Adipose tissue (tissue), 3 donors: ENCODE results near the gene CPSF2. TPM values are rescaled to one million over a fixed set of nuclear protein-coding genes. Genes with fewer than 3 reads are reported as not detected.
"Not testable (repeated sequence)": the region's sequence is repeated elsewhere in the genome, so short reads cannot be mapped to it uniquely, and the experiment has no call there.

Experiments used
- H3K27ac ChIP-seq: one replicate; pipeline ENCODE4 v1.5.1; 2013; ENCODE audit warnings: low read depth, low read length
- WGBS, 3 donors: extraction: QIAGEN DNeasy Blood & Tissue Kit; methylation state at CpG; one replicate each; pipeline ENCODE4 v1.1.7; 2013; 5-methylcytosine and 5-hydroxymethylcytosine counted together
- polyA plus RNA-seq, 3 donors: library from polyadenylated mRNA; stranded (reverse); fragments of 200-250 nt; gene quantifications; one replicate each; pipeline ENCODE4 v1.2.3, GENCODE V29; 2013
- donor health status: healthy with polysubstance abuse.
- donor health status: Bipolar disorder and iron deficiency.
- donor health status: healthy.

CPSF2 gene
- polyA plus RNA-seq, 3 donors, result 5.8 to 10.9 (median 9.4) TPM

- WGBS, 3 donors, result 88 to 95% (median 92%) methylated on average over 2 of the region's 2 CpGs
- no peak overlapping the region for H3K27ac ChIP-seq
Measured at GRCh38 chr14:92144708-92145107, 22.9 kb downstream of the CPSF2 start.

GRCh38 chr14:92153581-92153980 is 31.8 kb downstream of the CPSF2 start:
- 100% methylated on average over 1 of the region's 1 CpG for WGBS, 3 donors
- H3K27ac ChIP-seq, result no peak overlapping the region

- no peak overlapping the region for H3K27ac ChIP-seq
- 70 to 78% (median 75%) methylated on average over 3 of the region's 3 CpGs for WGBS, 3 donors
Measured at GRCh38 chr14:92154283-92154942, 32.6 kb downstream of the CPSF2 start.

GRCh38 chr14:92160619-92161018 is 38.9 kb downstream of the CPSF2 start:
- no peak overlapping the region for H3K27ac ChIP-seq
- WGBS, 3 donors, result 41 to 66% (median 48%) methylated on average over 4 of the region's 4 CpGs

GRCh38 chr14:92161521-92161920 is 39.8 kb downstream of the CPSF2 start:
- WGBS, 3 donors, result 77 to 95% (median 86%) methylated on average over 3 of the region's 3 CpGs
- no peak overlapping the region for H3K27ac ChIP-seq

GRCh38 chr14:92164958-92165357 is 43.2 kb downstream of the CPSF2 start:
- 96 to 97% (median 96%) methylated on average over 2 of the region's 2 CpGs for WGBS, 3 donors
- no peak overlapping the region for H3K27ac ChIP-seq

GRCh38 chr14:92173668-92174067 is 51.9 kb downstream of the CPSF2 start:
- WGBS, 3 donors, result 73 to 89% (median 83%) methylated on average over 2 of the region's 2 CpGs
- H3K27ac ChIP-seq, result no peak overlapping the region

GRCh38 chr14:92175811-92176210 is 54.0 kb downstream of the CPSF2 start:
- H3K27ac ChIP-seq, result no peak overlapping the region

GRCh38 chr14:92176476-92176875 is 54.7 kb downstream of the CPSF2 start:
- no peak overlapping the region for H3K27ac ChIP-seq
- WGBS, 3 donors, result 74 to 87% (median 78%) methylated on average over 2 of the region's 2 CpGs

More at GRCh38 chr14:92175811-92176210, 54.0 kb downstream of the CPSF2 start:
- WGBS, 3 donors, result 52 to 71% (median 65%) methylated on average over 2 of the region's 2 CpGs

- H3K27ac ChIP-seq, result not testable (repeated sequence)
Measured at GRCh38 chr14:92179178-92179577, 57.4 kb downstream of the CPSF2 start.

GRCh38 chr14:92185559-92185958 is 63.8 kb downstream of the CPSF2 start:
- 56 to 83% (median 67%) methylated on average over 6 of the region's 6 CpGs for WGBS, 3 donors

GRCh38 chr14:92187616-92188015 is 65.8 kb downstream of the CPSF2 start:
- not testable (repeated sequence) for H3K27ac ChIP-seq
- WGBS, 3 donors, result 91 to 93% (median 92%) methylated on average over 20 to 23 of the region's 23 CpGs

More at GRCh38 chr14:92185559-92185958, 63.8 kb downstream of the CPSF2 start:
- H3K27ac ChIP-seq, result no peak overlapping the region

GRCh38 chr14:92190768-92191167 is 69.0 kb downstream of the CPSF2 start:
- 65 to 79% (median 79%) methylated on average over 6 of the region's 6 CpGs for WGBS, 3 donors

GRCh38 chr14:92198804-92199203 is 77.0 kb downstream of the CPSF2 start:
- WGBS, 3 donors, result 78 to 85% (median 84%) methylated on average over 5 of the region's 5 CpGs
- no peak overlapping the region for H3K27ac ChIP-seq

More at GRCh38 chr14:92190768-92191167, 69.0 kb downstream of the CPSF2 start:
- H3K27ac ChIP-seq, result no peak overlapping the region

- no peak overlapping the region for H3K27ac ChIP-seq
- 28 to 53% (median 48%) methylated on average over 6 of the region's 6 CpGs for WGBS, 3 donors
Measured at GRCh38 chr14:92199763-92200162, 78.0 kb downstream of the CPSF2 start.

- no peak overlapping the region for H3K27ac ChIP-seq
- 74 to 78% (median 77%) methylated on average over 7 of the region's 7 CpGs for WGBS, 3 donors
Measured at GRCh38 chr14:92203116-92203515, 81.3 kb downstream of the CPSF2 start.

- no peak overlapping the region for H3K27ac ChIP-seq
- WGBS, 3 donors, result 79 to 86% (median 84%) methylated on average over 2 of the region's 2 CpGs
Measured at GRCh38 chr14:92204792-92205191, 83.0 kb downstream of the CPSF2 start.

- WGBS, 3 donors, result 47 to 71% (median 66%) methylated on average over 17 of the region's 17 CpGs
- H3K27ac ChIP-seq, result no peak overlapping the region
Measured at GRCh38 chr14:92207012-92207927, 85.5 kb downstream of the CPSF2 start.

- no peak overlapping the region for H3K27ac ChIP-seq
- WGBS, 3 donors, result 79 to 92% (median 86%) methylated on average over 6 of the region's 6 CpGs
Measured at GRCh38 chr14:92207928-92208265, 86.1 kb downstream of the CPSF2 start.

- no peak overlapping the region for H3K27ac ChIP-seq
- WGBS, 3 donors, result 60 to 79% (median 69%) methylated on average over 14 of the region's 14 CpGs
Measured at GRCh38 chr14:92209141-92209540, 87.4 kb downstream of the CPSF2 start.
